PC-9 (cell line): ENCODE results near the gene NUP107. TPM values are rescaled to one million over a fixed set of nuclear protein-coding genes. Genes with fewer than 3 reads are reported as not detected.

Source experiments
- BruUV-seq: library from RNA; stranded (reverse); fragments of 400-500 nt; replicated peaks from 2 replicates; lab custom pipeline; 2021; lab: Mats Ljungman, UMichigan
- CTCF ChIA-PET: fragments of 300-600 bp; sonication (Branson Sonifier 250); formaldehyde crosslinking; loops from one replicate; lab custom pipeline; 2022; ENCODE audit warnings: antibody characterized with exemption; lab: Charles Lee
- POLR2A ChIA-PET: fragments of 300-600 bp; sonication (Branson Sonifier 250); formaldehyde crosslinking; loops from one replicate; lab custom pipeline; 2022; ENCODE audit warnings: antibody characterized with exemption; ENCODE audit not compliant: unreplicated experiment; lab: Charles Lee
- DNase-seq, 2 experiments: peaks; one replicate each; pipeline versions ENCODE4 v3.0.0 to v3.0.0-alpha.2; 2015 to 2022; ENCODE audit warnings: mixed read lengths in 1 of 2
- H2AFZ ChIP-seq: fragments of 200-600 bp; sonication (generic); 2 replicates; pipeline ENCODE4 v1.8.1; 2017; ENCODE audit warnings: antibody characterized with exemption
- H3F3A ChIP-seq: fragments of 200-600 bp; sonication (generic); 2 replicates; pipeline ENCODE4 v1.8.1; 2017; ENCODE audit warnings: antibody characterized with exemption, mild to moderate bottlenecking, low read depth; ENCODE audit not compliant: insufficient read depth
- H3K27ac ChIP-seq: fragments of 200-600 bp; sonication (generic); 2 replicates; pipeline ENCODE4 v1.6.1; 2016; ENCODE audit warnings: mixed run types
- H3K27me3 ChIP-seq: fragments of 200-600 bp; sonication (generic); 2 replicates; pipeline ENCODE4 v1.6.1; 2016; ENCODE audit warnings: low read depth, mixed run types; ENCODE audit not compliant: insufficient read depth
- H3K36me3 ChIP-seq: fragments of 200-600 bp; sonication (generic); 2 replicates; pipeline ENCODE4 v1.6.1; 2016; ENCODE audit warnings: low read depth, mixed run types
- H3K4me1 ChIP-seq: fragments of 200-600 bp; sonication (generic); replicated peaks from 2 replicates; pipeline ENCODE4 v1.6.1; 2016; ENCODE audit warnings: mixed run types; ENCODE audit not compliant: insufficient read depth
- H3K4me2 ChIP-seq: fragments of 200-600 bp; sonication (generic); 2 replicates; pipeline ENCODE4 v1.6.1; 2017; ENCODE audit warnings: mixed run types
- H3K4me3 ChIP-seq: fragments of 200-600 bp; sonication (generic); 2 replicates; pipeline ENCODE4 v1.6.1; 2016; ENCODE audit warnings: mixed run types
- H3K79me2 ChIP-seq: fragments of 200-600 bp; sonication (generic); 2 replicates; pipeline ENCODE4 v1.6.1; 2017; ENCODE audit warnings: low read depth, mixed run types
- H3K9me2 ChIP-seq: fragments of 200-600 bp; sonication (generic); 2 replicates; pipeline ENCODE4 v1.8.1; 2017; ENCODE audit warnings: mild to moderate bottlenecking; ENCODE audit not compliant: insufficient read depth
- H3K9me3 ChIP-seq: fragments of 200-600 bp; sonication (generic); 2 replicates; pipeline ENCODE4 v1.8.1; 2016; ENCODE audit warnings: low read depth; ENCODE audit not compliant: insufficient read depth
- H4K20me1 ChIP-seq: fragments of 200-600 bp; sonication (generic); 2 replicates; pipeline ENCODE4 v1.8.1; 2017; ENCODE audit not compliant: insufficient read depth
- EZH2 ChIP-seq: fragments of 200-600 bp; sonication (generic); IDR thresholded peaks from 2 replicates; pipeline ENCODE4 v1.8.0; 2017; ENCODE audit warnings: antibody characterized with exemption, low read depth
- intact Hi-C: fragments of 100-400 bp; cut with micrococcal nuclease; formaldehyde crosslinking; loops from one replicate; pipeline ENCODE4 v1.10.0; 2022; ENCODE audit not compliant: unreplicated experiment
- total RNA-seq: library from RNA; stranded (reverse); gene quantifications from 2 replicates; pipeline ENCODE4 v1.2.3, GENCODE V29; 2021
- TF ChIP-seq, protein P1 (sequence below): fragments of 200-600 bp; sonication (generic); conservative IDR thresholded peaks from 2 replicates; pipeline ENCODE4 v1.6.1; 2017; ENCODE audit warnings: mixed run types, antibody characterized with exemption, mild to moderate bottlenecking, moderate library complexity

The NUP107 gene
- total RNA-seq, 1 experiment from 2014 or later = 84.9 TPM

DNA sequence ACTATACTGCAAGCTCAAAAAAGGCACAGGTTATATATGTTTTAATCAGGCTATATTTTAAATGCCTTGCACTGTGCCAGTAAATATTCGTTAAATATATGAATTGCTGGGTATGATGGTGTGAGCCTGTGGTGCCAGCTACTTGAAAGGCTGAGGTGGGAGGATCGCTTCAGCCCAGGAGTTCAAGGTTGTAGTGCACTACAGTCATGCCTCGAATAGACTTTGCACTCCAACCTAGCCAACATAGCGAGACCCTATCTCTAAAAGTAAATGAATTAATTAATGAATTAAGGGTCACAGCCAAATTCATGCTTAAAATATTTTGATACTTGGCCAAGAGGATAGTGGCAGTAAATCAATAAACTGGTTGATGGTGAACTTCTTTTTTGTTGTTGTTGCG is 99.0 kb downstream of the NUP107 start:
- ChIA-PET POLR2A (no interaction called here), CTCF (no interaction called here)
- no peak for DNase-seq
- no peak for TF ChIP-seq EZH2
- TF ChIP-seq, protein P1, sequence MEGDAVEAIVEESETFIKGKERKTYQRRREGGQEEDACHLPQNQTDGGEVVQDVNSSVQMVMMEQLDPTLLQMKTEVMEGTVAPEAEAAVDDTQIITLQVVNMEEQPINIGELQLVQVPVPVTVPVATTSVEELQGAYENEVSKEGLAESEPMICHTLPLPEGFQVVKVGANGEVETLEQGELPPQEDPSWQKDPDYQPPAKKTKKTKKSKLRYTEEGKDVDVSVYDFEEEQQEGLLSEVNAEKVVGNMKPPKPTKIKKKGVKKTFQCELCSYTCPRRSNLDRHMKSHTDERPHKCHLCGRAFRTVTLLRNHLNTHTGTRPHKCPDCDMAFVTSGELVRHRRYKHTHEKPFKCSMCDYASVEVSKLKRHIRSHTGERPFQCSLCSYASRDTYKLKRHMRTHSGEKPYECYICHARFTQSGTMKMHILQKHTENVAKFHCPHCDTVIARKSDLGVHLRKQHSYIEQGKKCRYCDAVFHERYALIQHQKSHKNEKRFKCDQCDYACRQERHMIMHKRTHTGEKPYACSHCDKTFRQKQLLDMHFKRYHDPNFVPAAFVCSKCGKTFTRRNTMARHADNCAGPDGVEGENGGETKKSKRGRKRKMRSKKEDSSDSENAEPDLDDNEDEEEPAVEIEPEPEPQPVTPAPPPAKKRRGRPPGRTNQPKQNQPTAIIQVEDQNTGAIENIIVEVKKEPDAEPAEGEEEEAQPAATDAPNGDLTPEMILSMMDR = no peak
- no peak overlapping the region for H3K4me2 ChIP-seq
- intact Hi-C loops = no loop called here
- H3K4me1 ChIP-seq = peaks cover 9% of the 10 kb centered on the region
- no peaks in the 10 kb centered on the region for H4K20me1 ChIP-seq
- BruUV-seq = no TSS peak
- H3K27ac ChIP-seq = no peak overlapping the region
- H2AFZ ChIP-seq = no peak overlapping the region
- no peaks in the 10 kb centered on the region for H3K79me2 ChIP-seq
- no peaks in the 10 kb centered on the region for H3K9me3 ChIP-seq
- H3K27me3 ChIP-seq = no peaks in the 10 kb centered on the region
- H3K9me2 ChIP-seq = no peaks in the 10 kb centered on the region
- no peak overlapping the region for H3K4me3 ChIP-seq
- H3F3A ChIP-seq = peaks cover 8% of the 10 kb centered on the region; the same call in 1 of the 2 replicates
- H3K36me3 ChIP-seq = no peaks in the 10 kb centered on the region

DNA sequence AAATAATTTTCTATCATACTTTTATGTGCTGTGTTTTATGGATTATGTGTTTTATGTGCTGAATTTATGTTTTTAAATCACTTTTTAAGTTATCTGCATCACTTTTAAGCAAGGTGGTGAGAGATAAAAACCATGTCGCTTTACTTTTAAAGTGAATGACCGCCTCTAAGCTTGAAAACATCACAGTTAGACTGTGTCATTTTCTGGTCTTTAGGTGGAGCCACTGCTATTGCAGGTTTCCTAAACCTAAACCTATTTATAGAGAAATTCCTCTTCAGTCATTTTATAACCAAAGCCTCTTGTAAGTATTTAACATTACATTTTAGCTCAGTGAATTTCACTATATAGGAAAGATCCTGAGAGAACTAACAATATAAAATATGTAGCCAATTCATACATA is 100.2 kb downstream of the NUP107 start:
- no peak overlapping the region for H2AFZ ChIP-seq
- no peaks in the 10 kb centered on the region for H4K20me1 ChIP-seq
- ChIA-PET CTCF (interaction anchor here (0.6 to 0.7 kb wide), 2 partner anchors 177 to 691 kb away, joined by 4 to 7 read pairs; partner anchors contain the start of gene RAP1B), POLR2A (interaction anchor here (0.6 to 0.7 kb wide), 2 partner anchors 15 to 25 kb away, joined by 6 to 10 read pairs; no protein-coding TSS in a partner anchor)
- H3K36me3 ChIP-seq = no peaks in the 10 kb centered on the region
- no peaks in the 10 kb centered on the region for H3K27me3 ChIP-seq
- no peaks in the 10 kb centered on the region for H3K9me2 ChIP-seq
- H3K4me3 ChIP-seq = no peak overlapping the region
- H3K27ac ChIP-seq = peak overlapping the region; percentile 57
- H3F3A ChIP-seq = peaks cover 8% of the 10 kb centered on the region; the same call in 1 of the 2 replicates
- intact Hi-C loops = no loop called here
- no peak for TF ChIP-seq EZH2
- TF ChIP-seq, protein P1 = no peak
- H3K4me1 ChIP-seq = peaks cover 9% of the 10 kb centered on the region
- no peaks in the 10 kb centered on the region for H3K79me2 ChIP-seq
- no TSS peak for BruUV-seq
- peak overlapping the region; percentile 19; the same call in 1 of the 2 replicates for H3K4me2 ChIP-seq
- no peak for DNase-seq
- H3K9me3 ChIP-seq = no peaks in the 10 kb centered on the region

DNA sequence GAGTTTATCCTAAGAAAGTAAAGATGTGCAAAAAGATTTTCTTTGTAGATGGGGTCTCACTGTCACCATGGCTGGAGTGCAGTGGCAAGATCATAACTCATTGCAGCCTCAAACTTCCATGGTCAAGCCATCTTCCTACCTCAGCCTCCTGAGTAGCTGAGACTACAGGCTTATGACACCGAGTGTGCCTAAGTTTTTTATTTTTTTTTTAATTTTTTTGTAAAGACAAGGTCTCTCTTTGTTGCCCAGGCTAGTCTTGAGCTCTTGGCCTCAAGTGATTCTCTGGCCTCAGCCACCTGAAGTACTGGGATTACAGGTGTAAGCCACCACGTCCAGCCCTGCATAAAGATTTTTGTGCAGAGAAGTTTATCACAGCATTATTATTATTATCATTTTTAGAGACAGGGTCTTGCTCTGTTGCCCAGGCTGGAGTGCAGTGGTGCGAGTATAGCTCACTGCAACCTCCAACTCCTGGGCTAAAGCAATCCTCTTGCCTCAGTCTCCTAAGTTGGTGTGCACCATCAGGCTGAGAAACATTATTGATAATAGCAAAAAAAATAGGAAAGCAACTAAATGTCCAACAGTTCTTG is 101.9 kb downstream of the NUP107 start:
- ChIA-PET CTCF (no interaction called here), POLR2A (no interaction called here)
- no peak for TF ChIP-seq EZH2
- TF ChIP-seq, protein P1 = no peak
- no peaks in the 10 kb centered on the region for H4K20me1 ChIP-seq
- intact Hi-C loops = no loop called here
- no peak for DNase-seq
- no peaks in the 10 kb centered on the region for H3K36me3 ChIP-seq
- peaks cover 9% of the 10 kb centered on the region for H3K4me1 ChIP-seq
- no peaks in the 10 kb centered on the region for H3K9me2 ChIP-seq
- H3K4me3 ChIP-seq = no peak overlapping the region
- H3K4me2 ChIP-seq = no peak overlapping the region
- no peaks in the 10 kb centered on the region for H3K79me2 ChIP-seq
- no peak overlapping the region for H2AFZ ChIP-seq
- H3K27me3 ChIP-seq = no peaks in the 10 kb centered on the region
- H3F3A ChIP-seq = peaks cover 8% of the 10 kb centered on the region; the same call in 1 of the 2 replicates
- no peaks in the 10 kb centered on the region for H3K9me3 ChIP-seq
- no peak overlapping the region for H3K27ac ChIP-seq
- BruUV-seq = no TSS peak
